ENCODE measurements around the gene ASIC2. TPM values are rescaled to one million over a fixed set of nuclear protein-coding genes. Genes with fewer than 3 reads are reported as not detected.
"Not testable (repeated sequence)": the region's sequence is repeated elsewhere in the genome, so short reads cannot be mapped to it uniquely, and the experiment has no call there.

The ASIC2 gene
- total RNA-seq, 1 donor from 2014 or later = not detected

GRCh38 chr17:32985050-32985756 lies 307.9 kb downstream of the ASIC2 start:
- peaks cover 0 to 4% of the 10 kb centered on the region in 2 donors for H3K9me3 ChIP-seq
- no peaks in the 10 kb centered on the region for H3K4me1 ChIP-seq
- no peak overlapping the region for H3K4me3 ChIP-seq
- DNase-seq (ENCODE audit: low spot score in 2 of 2) = no peak
- H3K36me3 ChIP-seq = no peaks in the 10 kb centered on the region
- TF ChIP-seq, protein P1, sequence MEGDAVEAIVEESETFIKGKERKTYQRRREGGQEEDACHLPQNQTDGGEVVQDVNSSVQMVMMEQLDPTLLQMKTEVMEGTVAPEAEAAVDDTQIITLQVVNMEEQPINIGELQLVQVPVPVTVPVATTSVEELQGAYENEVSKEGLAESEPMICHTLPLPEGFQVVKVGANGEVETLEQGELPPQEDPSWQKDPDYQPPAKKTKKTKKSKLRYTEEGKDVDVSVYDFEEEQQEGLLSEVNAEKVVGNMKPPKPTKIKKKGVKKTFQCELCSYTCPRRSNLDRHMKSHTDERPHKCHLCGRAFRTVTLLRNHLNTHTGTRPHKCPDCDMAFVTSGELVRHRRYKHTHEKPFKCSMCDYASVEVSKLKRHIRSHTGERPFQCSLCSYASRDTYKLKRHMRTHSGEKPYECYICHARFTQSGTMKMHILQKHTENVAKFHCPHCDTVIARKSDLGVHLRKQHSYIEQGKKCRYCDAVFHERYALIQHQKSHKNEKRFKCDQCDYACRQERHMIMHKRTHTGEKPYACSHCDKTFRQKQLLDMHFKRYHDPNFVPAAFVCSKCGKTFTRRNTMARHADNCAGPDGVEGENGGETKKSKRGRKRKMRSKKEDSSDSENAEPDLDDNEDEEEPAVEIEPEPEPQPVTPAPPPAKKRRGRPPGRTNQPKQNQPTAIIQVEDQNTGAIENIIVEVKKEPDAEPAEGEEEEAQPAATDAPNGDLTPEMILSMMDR (IDR thresholded peaks at IDR 0.05) = no peak
- intact Hi-C loops (cut with DNase I) = no loop called here
- no peaks in the 10 kb centered on the region for H3K27me3 ChIP-seq
- no peak overlapping the region for H3K27ac ChIP-seq

- H3K36me3 ChIP-seq; H3K27ac ChIP-seq; H3K27me3 ChIP-seq; H3K4me3 ChIP-seq; H3K9me3 ChIP-seq; DNase-seq (ENCODE audit: low spot score in 2 of 2); intact Hi-C loops (cut with DNase I); H3K4me1 ChIP-seq: not testable (repeated sequence)
Observed at GRCh38 chr17:32981611-32982010, 311.5 kb downstream of the ASIC2 start.

DNA sequence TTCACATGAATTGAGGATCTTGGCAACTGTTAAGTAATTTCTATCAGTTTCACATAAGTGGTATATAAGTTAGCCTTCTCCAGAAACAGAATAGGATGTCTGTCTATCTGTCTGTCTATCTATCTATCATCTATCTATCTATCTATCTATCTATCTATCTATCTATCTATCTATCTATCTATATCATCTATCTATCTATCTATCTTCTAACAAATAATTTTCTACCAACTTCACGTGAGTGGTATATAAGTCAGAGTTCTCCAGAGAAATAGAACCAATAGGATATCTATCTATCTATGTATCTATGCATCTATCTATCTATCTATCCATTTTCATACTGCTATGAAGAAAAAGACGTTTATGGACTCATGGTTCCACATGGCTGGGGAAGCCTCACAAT lies 312.9 kb downstream of the ASIC2 start:
- no peaks in the 10 kb centered on the region for H3K9me3 ChIP-seq
- no peaks in the 10 kb centered on the region for H3K4me1 ChIP-seq
- DNase-seq (ENCODE audit: low spot score in 2 of 2) = no peak
- TF ChIP-seq, protein P1 (IDR thresholded peaks at IDR 0.05) = no peak
- no peaks in the 10 kb centered on the region for H3K27me3 ChIP-seq
- intact Hi-C loops (cut with DNase I) = no loop called here
- no peak overlapping the region for H3K27ac ChIP-seq
- no peak overlapping the region for H3K4me3 ChIP-seq
- H3K36me3 ChIP-seq = no peaks in the 10 kb centered on the region

- Histone ChIP-seq H3K4me3 (no peak overlapping the region), H3K36me3 (no peaks in the 10 kb centered on the region), H3K9me3 (no peaks in the 10 kb centered on the region), H3K27ac (no peak overlapping the region), H3K27me3 (no peaks in the 10 kb centered on the region), H3K4me1 (no peaks in the 10 kb centered on the region)
- intact Hi-C loops (cut with DNase I) = no loop called here
- no peak for DNase-seq (ENCODE audit: low spot score in 2 of 2)
- TF ChIP-seq, protein P1 (IDR thresholded peaks at IDR 0.05) = no peak
Observed at GRCh38 chr17:32976605-32977004, 316.5 kb downstream of the ASIC2 start.

DNA sequence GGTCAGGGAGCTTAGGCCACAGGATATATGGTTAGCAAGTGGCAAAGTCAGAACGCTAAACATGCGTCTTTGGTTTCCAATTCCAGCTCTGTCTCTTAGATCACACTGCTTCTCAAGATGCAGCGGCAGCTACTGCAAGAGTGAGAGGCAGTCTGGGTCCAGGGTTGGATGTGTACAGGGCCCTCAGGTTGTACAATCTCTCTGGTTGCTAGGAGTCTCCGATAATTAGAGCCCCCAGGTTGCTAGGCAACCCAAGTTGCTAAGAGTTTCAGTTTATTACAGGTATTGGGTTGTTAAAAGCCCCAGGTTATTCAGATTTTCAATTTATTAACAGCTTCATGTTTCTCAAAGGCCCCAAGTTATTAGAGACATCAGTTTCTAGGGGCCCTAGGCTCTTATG lies 317.0 kb downstream of the ASIC2 start:
- Histone ChIP-seq H3K36me3 (no peaks in the 10 kb centered on the region), H3K4me1 (no peaks in the 10 kb centered on the region), H3K4me3 (no peak overlapping the region), H3K9me3 (no peaks in the 10 kb centered on the region), H3K27me3 (no peaks in the 10 kb centered on the region), H3K27ac (no peak overlapping the region)
- TF ChIP-seq, protein P1 (IDR thresholded peaks at IDR 0.05) = no peak
- intact Hi-C loops (cut with DNase I) = no loop called here
- DNase-seq (ENCODE audit: low spot score in 2 of 2) = no peak

GRCh38 chr17:32971171-32971570 lies 321.9 kb downstream of the ASIC2 start:
- Histone ChIP-seq H3K4me1 (no peaks in the 10 kb centered on the region), H3K9me3 (no peaks in the 10 kb centered on the region), H3K27ac (no peak overlapping the region), H3K4me3 (no peak overlapping the region), H3K27me3 (no peaks in the 10 kb centered on the region), H3K36me3 (no peaks in the 10 kb centered on the region)
- DNase-seq (ENCODE audit: low spot score in 2 of 2) = no peak
- TF ChIP-seq, protein P1 (IDR thresholded peaks at IDR 0.05) = no peak
- intact Hi-C loops (cut with DNase I) = no loop called here

Data from ascending aorta (tissue), 2 donors.